A549 (cell line): ENCODE data around the gene ATP6V1G2. TPM values are rescaled to one million over a fixed set of nuclear protein-coding genes. Genes with fewer than 3 reads are reported as not detected.

ENCODE experiments used
- ATAC-seq, 2 experiments: fragments of 200-7000 bp in 1 of 2; fragments of >200 bp in 1 of 2; cut with Nextera tagmentation in 1 of 2; cut with Tn5 transposase in 1 of 2; 3 replicates each; pipeline versions ENCODE4 v1.8.0 to v1.9.1; 2018 to 2020; ENCODE audit warnings: mild to moderate bottlenecking in 1 of 2, moderate library complexity in 1 of 2
- CTCF ChIA-PET: fragments of 300-600 bp; sonication (Branson Sonifier 250); formaldehyde crosslinking; extraction: SDS; loops from one replicate; lab custom pipeline; 2021; ENCODE audit warnings: antibody characterized with exemption, inconsistent platforms; lab: Yijun Ruan, JAX
- POLR2A ChIA-PET: fragments of 350-600 bp; formaldehyde crosslinking; extraction: SDS; loops from one replicate; lab custom pipeline; 2021; ENCODE audit warnings: antibody characterized with exemption, inconsistent platforms; lab: Yijun Ruan, JAX
- DNase-seq, 2 experiments: peaks; one replicate each; pipeline versions ENCODE4 v3.0.0 to v3.0.0-alpha.2; 2011 to 2016; ENCODE audit warnings: low read depth in 1 of 2, low spot score in 1 of 2
- FAIRE-seq: peaks from 2 replicates; lab custom pipeline; 2011; peaks lifted over from hg19 to GRCh38; lab: Jason Lieb, UNC
- H3K27ac ChIP-seq, 2 experiments: fragments of >200 bp; sonication (Bioruptor Twin); formaldehyde crosslinking; 3 replicates each; pipeline ENCODE4 v1.5.1; 2016 to 2017
- H3K4me1 ChIP-seq: fragments of >200 bp; sonication (Bioruptor Twin); formaldehyde crosslinking; 3 replicates; pipeline ENCODE4 v1.6.1; 2016
- H3K4me2 ChIP-seq: fragments of >200 bp; sonication (Bioruptor Twin); formaldehyde crosslinking; 3 replicates; pipeline ENCODE4 v1.6.1; 2016
- H3K4me3 ChIP-seq: fragments of >200 bp; sonication (Bioruptor Twin); formaldehyde crosslinking; 3 replicates; pipeline ENCODE4 v1.5.1; 2016
- H3K9me3 ChIP-seq: fragments of >200 bp; sonication (Bioruptor Twin); formaldehyde crosslinking; 3 replicates; pipeline ENCODE4 v1.6.1; 2016
- CBX8 ChIP-seq: fragments of 200-600 bp; sonication (generic); IDR thresholded peaks from 2 replicates; pipeline ENCODE4 v1.6.1; 2016
- CEBPB ChIP-seq, 2 experiments: fragments of >200 bp in 1 of 2; sonication (Bioruptor Twin) in 1 of 2; formaldehyde crosslinking in 1 of 2; IDR thresholded peaks; 2 replicates each; pipeline ENCODE4 v1.6.1; 2012 to 2016
- EHMT2 ChIP-seq: fragments of 200-600 bp; sonication (generic); IDR thresholded peaks from 2 replicates; pipeline ENCODE4 v1.6.1; 2016; ENCODE audit warnings: antibody characterized with exemption, low read depth, mild to moderate bottlenecking, moderate library complexity
- EP300 ChIP-seq, 2 experiments: fragments of >200 bp; sonication (Bioruptor Twin); formaldehyde crosslinking; IDR thresholded peaks; 2 replicates in 1 of 2; 3 replicates in 1 of 2; pipeline ENCODE4 v1.6.1; 2016 to 2017
- ESRRA ChIP-seq: fragments of 150-350 bp; IDR thresholded peaks from 2 replicates; pipeline ENCODE4 v1.6.1; 2014; ENCODE audit warnings: mild to moderate bottlenecking, low read length, borderline replicate concordance
- HDAC2 ChIP-seq: fragments of 200-600 bp; sonication (generic); IDR thresholded peaks from 2 replicates; pipeline ENCODE4 v1.6.1; 2016
- HEYL ChIP-seq: fragments of 250-450 bp; sonication (Bioruptor Pico); IDR thresholded peaks from 2 replicates; pipeline ENCODE4 v1.8.0; 2021; ENCODE audit warnings: mild to moderate bottlenecking, moderate library complexity
- JUNB ChIP-seq: fragments of >200 bp; sonication (Bioruptor Twin); formaldehyde crosslinking; IDR thresholded peaks from 2 replicates; pipeline ENCODE4 v1.6.1; 2016
- MAFK ChIP-seq: fragments of 450-650 bp; IDR thresholded peaks from 2 replicates; pipeline ENCODE4 v1.6.1; 2014; ENCODE audit not compliant: partially characterized antibody
- MYC ChIP-seq: IDR thresholded peaks from 2 replicates; pipeline ENCODE4 v1.6.1; 2012; ENCODE audit warnings: mild to moderate bottlenecking, inconsistent platforms, low read length, improper control_type of control experiment, borderline replicate concordance
- NFE2L2 ChIP-seq: fragments of 150-350 bp; conservative IDR thresholded peaks from 2 replicates; pipeline ENCODE4 v1.6.1; 2014; ENCODE audit warnings: low read length
- PBX3 ChIP-seq: IDR thresholded peaks from 2 replicates; pipeline ENCODE4 v1.6.1; 2012
- RAD21 ChIP-seq, 2 experiments: fragments of >200 bp in 1 of 2; sonication (Bioruptor Twin) in 1 of 2; formaldehyde crosslinking in 1 of 2; IDR thresholded peaks in 1 of 2; conservative IDR thresholded peaks in 1 of 2; 2 replicates in 1 of 2; 3 replicates in 1 of 2; pipeline ENCODE4 v1.6.1; 2012 to 2018; ENCODE audit warnings: inconsistent platforms in 1 of 2
- RARB ChIP-seq: fragments of 250-450 bp; sonication (Bioruptor Pico); IDR thresholded peaks from 2 replicates; pipeline ENCODE4 v1.8.0; 2021; ENCODE audit warnings: mild to moderate bottlenecking, moderate library complexity
- RCOR1 ChIP-seq: fragments of 150-350 bp; IDR thresholded peaks from 2 replicates; pipeline ENCODE4 v1.6.1; 2014; ENCODE audit warnings: antibody characterized with exemption, low read length, low read depth
- RFX5 ChIP-seq: fragments of 450-650 bp; IDR thresholded peaks from 2 replicates; pipeline ENCODE4 v1.7.1; 2014; ENCODE audit warnings: antibody characterized with exemption, mild to moderate bottlenecking, moderate library complexity
- SMC3 ChIP-seq: fragments of >200 bp; sonication (Bioruptor Twin); formaldehyde crosslinking; IDR thresholded peaks from 3 replicates; pipeline ENCODE4 v1.6.1; 2018; ENCODE audit warnings: inconsistent platforms
- SREBF2 ChIP-seq: fragments of 450-650 bp; IDR thresholded peaks from 2 replicates; pipeline ENCODE4 v1.6.1; 2014; ENCODE audit warnings: mild to moderate bottlenecking, moderate library complexity
- TFCP2L1 ChIP-seq: fragments of 250-450 bp; sonication (Bioruptor Pico); IDR thresholded peaks from 2 replicates; pipeline ENCODE4 v1.5.0; 2021; ENCODE audit warnings: mild to moderate bottlenecking
- TP53 ChIP-seq: fragments of 250-450 bp; sonication (Bioruptor Pico); IDR thresholded peaks from 2 replicates; pipeline ENCODE4 v1.5.0; 2021; ENCODE audit warnings: mild to moderate bottlenecking, moderate library complexity
- ZC3H11A ChIP-seq: fragments of 450-650 bp; IDR thresholded peaks from 2 replicates; pipeline ENCODE4 v1.6.1; 2014; ENCODE audit warnings: antibody characterized with exemption, mild to moderate bottlenecking
- ZFP36 ChIP-seq: fragments of 450-650 bp; IDR thresholded peaks from 2 replicates; pipeline ENCODE4 v1.6.1; 2014; ENCODE audit warnings: borderline replicate concordance; ENCODE audit not compliant: partially characterized antibody
- WGBS: methylation state at CpG from one replicate; pipeline ENCODE4 v1.1.6; 2017; ENCODE audit errors: missing lambda C conversion rate; 5-methylcytosine and 5-hydroxymethylcytosine counted together
- polyA plus RNA-seq, 4 experiments: library from polyadenylated mRNA; depleted of rRNA in 3 of 4; stranded (reverse); fragments of >200 nt; fragmentation: RNase III in 1 of 4; extraction: RNeasy Plus Mini Kit Qiagen cat#74134 plus additional on column Dnase treatment in 1 of 4; gene quantifications; 2 replicates in 3 of 4; 3 replicates in 1 of 4; pipeline ENCODE4 v1.2.3, GENCODE V29; 2011 to 2017
- TF ChIP-seq, protein P1 (sequence below): fragments of 200-600 bp; sonication (generic); IDR thresholded peaks from 2 replicates; pipeline ENCODE4 v1.6.1; 2016; ENCODE audit warnings: antibody characterized with exemption, mild to moderate bottlenecking, moderate library complexity
- TF ChIP-seq, protein P2 (sequence below): fragments of 150-350 bp; IDR thresholded peaks from 2 replicates; pipeline ENCODE4 v1.6.1; 2014; ENCODE audit warnings: low read depth, mild to moderate bottlenecking, low read length
- TF ChIP-seq, protein P3 (sequence below): IDR thresholded peaks from 2 replicates; pipeline ENCODE4 v1.6.1; 2012; ENCODE audit warnings: low read depth, borderline replicate concordance

Gene ATP6V1G2
- polyA plus RNA-seq, 2 of the 4 experiments (the other 2 are of a cell fraction), result 0.57 to 1.5 TPM

GRCh38 chr6:31528821-31529328, 17.5 kb downstream of the ATP6V1G2 start, which contains the start of gene MCCD1:
TSS of gene MCCD1 (plus strand) at chr6:31528962. CDS start at chr6:31529015, 53 bp downstream.
- DNase-seq (no peak), FAIRE-seq (no peak), ATAC-seq (peak; percentile 50 to 52)
- no peaks in the 10 kb centered on the region for H3K4me1 ChIP-seq
- H3K27ac ChIP-seq, result no peak within 1 kb of the TSS
- ChIA-PET POLR2A (no interaction called here), CTCF (interaction anchor here (0.6 to 1.7 kb wide), 3 partner anchors 12 to 36 kb away, joined by 3 to 7 read pairs (median 3); no protein-coding TSS in a partner anchor)
- no peaks in the 10 kb centered on the region for H3K9me3 ChIP-seq
- H3K4me3 ChIP-seq, result no peak within 1 kb of the TSS
- no peak within 1 kb of the TSS for H3K4me2 ChIP-seq
- WGBS, result 90% methylated on average over 6 of the region's 7 CpGs
- TF ChIP-seq TFCP2L1 (peak; percentile 64; the same call in 1 of the 2 replicates), PBX3 (no peak; the same call in 1 of the 2 replicates)
- TF ChIP-seq, all 56 proteins: peak for 1

DNA sequence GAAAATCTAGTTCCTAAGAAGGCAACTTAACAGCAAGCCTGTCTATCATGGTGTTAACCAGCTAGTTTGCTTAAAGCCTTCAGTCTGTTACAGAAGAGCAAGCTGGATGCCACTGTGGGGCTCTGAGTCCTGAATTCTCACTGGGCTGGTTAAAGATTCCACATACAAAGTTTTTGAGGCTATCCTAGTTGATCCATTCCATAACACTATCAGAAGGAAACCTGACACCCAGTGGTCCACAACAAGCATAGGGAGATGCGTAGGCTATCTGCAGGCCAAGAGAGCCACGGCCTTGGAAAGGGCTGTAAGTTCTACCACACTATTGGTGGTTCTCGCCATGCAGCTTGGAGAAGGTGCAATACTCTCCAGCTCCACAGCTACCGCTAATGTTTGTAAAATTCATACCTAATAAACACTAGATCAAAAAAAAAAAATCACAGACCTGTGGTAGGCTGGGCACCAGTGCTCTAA, 18.1 kb downstream of the ATP6V1G2 start:
- WGBS, result 91% methylated on average over 4 of the region's 4 CpGs

DNA sequence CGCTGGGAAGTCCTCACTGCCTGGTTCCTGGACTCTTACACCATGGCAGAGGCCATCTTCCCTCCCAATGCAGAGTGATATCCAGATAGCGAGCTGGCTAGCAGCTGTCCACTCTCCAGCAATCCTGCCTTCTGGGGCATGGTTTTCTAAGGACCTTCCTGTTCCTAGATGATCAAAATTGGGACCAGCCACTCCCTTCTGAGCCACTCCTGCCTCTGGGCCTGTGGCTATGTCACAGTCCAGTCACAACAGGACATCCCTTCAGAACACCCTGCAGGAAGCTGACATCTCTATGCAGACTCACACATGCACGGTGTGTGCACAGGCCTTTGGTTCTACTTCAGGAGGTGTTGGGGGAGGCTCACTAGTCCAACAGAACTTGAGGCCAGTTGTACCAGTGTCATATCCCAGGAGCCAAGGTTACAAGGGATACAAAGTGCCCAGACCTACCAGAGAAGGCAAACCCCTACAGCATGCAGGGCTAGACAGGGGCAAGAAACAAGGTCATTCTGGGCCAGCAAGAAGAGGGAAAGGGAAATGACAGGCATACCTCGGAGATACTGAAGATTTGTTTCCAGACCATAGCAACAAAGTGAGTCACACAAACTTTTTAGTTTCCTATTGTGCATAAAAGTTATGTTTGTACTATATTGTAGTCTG, 20.3 kb downstream of the ATP6V1G2 start:
- TF ChIP-seq TP53 (CRISPR knock-in tag) (no peak), NFE2L2 (no peak), EP300 (IDR thresholded peaks at IDR 0.05) (no peak), MYC (no peak), RAD21 (conservative IDR thresholded peaks at IDR 0.05 in 1 of 2, IDR thresholded peaks at IDR 0.05 in 1 of 2) (no peak), HEYL (no peak), ZFP36 (no peak), SMC3 (no peak), CEBPB (IDR thresholded peaks at IDR 0.05) (no peak), ZC3H11A (no peak)
- TF ChIP-seq, protein P1, sequence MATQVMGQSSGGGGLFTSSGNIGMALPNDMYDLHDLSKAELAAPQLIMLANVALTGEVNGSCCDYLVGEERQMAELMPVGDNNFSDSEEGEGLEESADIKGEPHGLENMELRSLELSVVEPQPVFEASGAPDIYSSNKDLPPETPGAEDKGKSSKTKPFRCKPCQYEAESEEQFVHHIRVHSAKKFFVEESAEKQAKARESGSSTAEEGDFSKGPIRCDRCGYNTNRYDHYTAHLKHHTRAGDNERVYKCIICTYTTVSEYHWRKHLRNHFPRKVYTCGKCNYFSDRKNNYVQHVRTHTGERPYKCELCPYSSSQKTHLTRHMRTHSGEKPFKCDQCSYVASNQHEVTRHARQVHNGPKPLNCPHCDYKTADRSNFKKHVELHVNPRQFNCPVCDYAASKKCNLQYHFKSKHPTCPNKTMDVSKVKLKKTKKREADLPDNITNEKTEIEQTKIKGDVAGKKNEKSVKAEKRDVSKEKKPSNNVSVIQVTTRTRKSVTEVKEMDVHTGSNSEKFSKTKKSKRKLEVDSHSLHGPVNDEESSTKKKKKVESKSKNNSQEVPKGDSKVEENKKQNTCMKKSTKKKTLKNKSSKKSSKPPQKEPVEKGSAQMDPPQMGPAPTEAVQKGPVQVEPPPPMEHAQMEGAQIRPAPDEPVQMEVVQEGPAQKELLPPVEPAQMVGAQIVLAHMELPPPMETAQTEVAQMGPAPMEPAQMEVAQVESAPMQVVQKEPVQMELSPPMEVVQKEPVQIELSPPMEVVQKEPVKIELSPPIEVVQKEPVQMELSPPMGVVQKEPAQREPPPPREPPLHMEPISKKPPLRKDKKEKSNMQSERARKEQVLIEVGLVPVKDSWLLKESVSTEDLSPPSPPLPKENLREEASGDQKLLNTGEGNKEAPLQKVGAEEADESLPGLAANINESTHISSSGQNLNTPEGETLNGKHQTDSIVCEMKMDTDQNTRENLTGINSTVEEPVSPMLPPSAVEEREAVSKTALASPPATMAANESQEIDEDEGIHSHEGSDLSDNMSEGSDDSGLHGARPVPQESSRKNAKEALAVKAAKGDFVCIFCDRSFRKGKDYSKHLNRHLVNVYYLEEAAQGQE, result no peak
- TF ChIP-seq, protein P2, sequence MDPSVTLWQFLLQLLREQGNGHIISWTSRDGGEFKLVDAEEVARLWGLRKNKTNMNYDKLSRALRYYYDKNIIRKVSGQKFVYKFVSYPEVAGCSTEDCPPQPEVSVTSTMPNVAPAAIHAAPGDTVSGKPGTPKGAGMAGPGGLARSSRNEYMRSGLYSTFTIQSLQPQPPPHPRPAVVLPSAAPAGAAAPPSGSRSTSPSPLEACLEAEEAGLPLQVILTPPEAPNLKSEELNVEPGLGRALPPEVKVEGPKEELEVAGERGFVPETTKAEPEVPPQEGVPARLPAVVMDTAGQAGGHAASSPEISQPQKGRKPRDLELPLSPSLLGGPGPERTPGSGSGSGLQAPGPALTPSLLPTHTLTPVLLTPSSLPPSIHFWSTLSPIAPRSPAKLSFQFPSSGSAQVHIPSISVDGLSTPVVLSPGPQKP, result no peak
- WGBS, result 60% methylated on average over 4 of the region's 4 CpGs
- no peaks in the 10 kb centered on the region for H3K9me3 ChIP-seq
- FAIRE-seq, result no peak
- no peaks in the 10 kb centered on the region for H3K4me1 ChIP-seq
- H3K4me2 ChIP-seq, result no peak overlapping the region
- CTCF ChIA-PET, result interaction anchor here (1.4 kb wide), 1 partner anchor 33 kb away, joined by 3 read pairs; no protein-coding TSS in a partner anchor
- ATAC-seq, result peak; percentile 20 to 21; a peak in 3 of 6 replicates
- no peak overlapping the region for H3K4me3 ChIP-seq
- POLR2A ChIA-PET, result no interaction called here
- no peak for DNase-seq
- no peak overlapping the region for H3K27ac ChIP-seq

More for the DNA sequence above, 18.1 kb downstream of the ATP6V1G2 start:
- TF ChIP-seq PBX3 (no peak), TP53 (CRISPR knock-in tag) (no peak), RCOR1 (no peak), ESRRA (no peak), RFX5 (no peak), MAFK (no peak), TFCP2L1 (no peak), RARB (CRISPR knock-in tag) (no peak), CBX8 (no peak), SMC3 (no peak), EHMT2 (no peak), HDAC2 (no peak), JUNB (no peak), HEYL (no peak), SREBF2 (no peak)
- TF ChIP-seq, protein P3, sequence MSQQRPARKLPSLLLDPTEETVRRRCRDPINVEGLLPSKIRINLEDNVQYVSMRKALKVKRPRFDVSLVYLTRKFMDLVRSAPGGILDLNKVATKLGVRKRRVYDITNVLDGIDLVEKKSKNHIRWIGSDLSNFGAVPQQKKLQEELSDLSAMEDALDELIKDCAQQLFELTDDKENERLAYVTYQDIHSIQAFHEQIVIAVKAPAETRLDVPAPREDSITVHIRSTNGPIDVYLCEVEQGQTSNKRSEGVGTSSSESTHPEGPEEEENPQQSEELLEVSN, result no peak
- Histone ChIP-seq H3K4me2 (no peak overlapping the region), H3K4me1 (no peaks in the 10 kb centered on the region), H3K9me3 (no peaks in the 10 kb centered on the region), H3K4me3 (no peak overlapping the region), H3K27ac (no peak overlapping the region)
- DNase-seq (no peak), ATAC-seq (peak; percentile 35 to 41), FAIRE-seq (no peak)
- ChIA-PET CTCF (interaction anchor here (0.6 to 1.7 kb wide), 4 partner anchors 11 to 35 kb away, joined by 3 to 7 read pairs (median 4); no protein-coding TSS in a partner anchor), POLR2A (interaction anchor here (0.7 kb wide), 1 partner anchor 1730 kb away, joined by 13 read pairs; no protein-coding TSS in a partner anchor)
